C4-2B (cell line): Measurements from ENCODE around the gene CREG2.

Experiments used
- H3K27ac ChIP-seq: fragments of 450-650 bp; 2 replicates; pipeline ENCODE4 v1.5.1; 2017
- ZFX ChIP-seq: fragments of 450-650 bp; IDR thresholded peaks from 2 replicates; pipeline ENCODE4 v1.6.1; 2017
- TF ChIP-seq, protein P1 (sequence below): fragments of 450-650 bp; conservative IDR thresholded peaks from 2 replicates; pipeline ENCODE4 v1.5.1; 2017; ENCODE audit warnings: mild to moderate bottlenecking

Gene CREG2

DNA sequence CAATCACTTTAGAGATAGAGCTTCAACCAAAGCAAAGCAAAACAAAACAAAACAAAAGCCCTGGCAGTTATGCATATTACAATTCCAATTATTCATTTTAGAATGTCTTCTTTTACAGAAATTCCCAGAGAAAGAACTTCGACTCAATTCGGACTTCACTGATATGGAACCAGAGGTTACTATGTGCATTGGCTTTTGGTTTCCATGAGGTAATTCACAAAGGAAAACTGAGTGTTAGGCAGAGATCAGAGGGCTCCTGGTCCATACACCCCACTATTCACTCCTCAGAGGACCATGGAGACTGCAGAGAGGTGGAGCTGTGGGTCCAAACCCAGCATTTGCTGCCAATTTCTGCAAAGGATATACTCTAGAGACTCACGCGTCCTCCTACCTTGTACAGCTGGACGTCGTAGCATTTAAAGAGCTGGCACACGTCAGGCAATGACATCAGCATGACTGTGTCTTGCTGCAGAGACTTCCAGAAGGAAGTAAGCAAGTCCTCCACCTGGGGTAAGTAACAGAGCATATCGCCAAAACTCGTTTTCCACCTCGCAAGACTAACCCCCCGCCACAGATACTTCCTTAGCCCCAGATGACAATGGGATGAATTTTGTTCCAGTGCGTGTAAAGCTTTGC, 31.3 kb upstream of the CREG2 start:
- H3K27ac ChIP-seq: no peak overlapping the region
- TF ChIP-seq, protein P1, sequence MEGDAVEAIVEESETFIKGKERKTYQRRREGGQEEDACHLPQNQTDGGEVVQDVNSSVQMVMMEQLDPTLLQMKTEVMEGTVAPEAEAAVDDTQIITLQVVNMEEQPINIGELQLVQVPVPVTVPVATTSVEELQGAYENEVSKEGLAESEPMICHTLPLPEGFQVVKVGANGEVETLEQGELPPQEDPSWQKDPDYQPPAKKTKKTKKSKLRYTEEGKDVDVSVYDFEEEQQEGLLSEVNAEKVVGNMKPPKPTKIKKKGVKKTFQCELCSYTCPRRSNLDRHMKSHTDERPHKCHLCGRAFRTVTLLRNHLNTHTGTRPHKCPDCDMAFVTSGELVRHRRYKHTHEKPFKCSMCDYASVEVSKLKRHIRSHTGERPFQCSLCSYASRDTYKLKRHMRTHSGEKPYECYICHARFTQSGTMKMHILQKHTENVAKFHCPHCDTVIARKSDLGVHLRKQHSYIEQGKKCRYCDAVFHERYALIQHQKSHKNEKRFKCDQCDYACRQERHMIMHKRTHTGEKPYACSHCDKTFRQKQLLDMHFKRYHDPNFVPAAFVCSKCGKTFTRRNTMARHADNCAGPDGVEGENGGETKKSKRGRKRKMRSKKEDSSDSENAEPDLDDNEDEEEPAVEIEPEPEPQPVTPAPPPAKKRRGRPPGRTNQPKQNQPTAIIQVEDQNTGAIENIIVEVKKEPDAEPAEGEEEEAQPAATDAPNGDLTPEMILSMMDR: no peak
- no peak for TF ChIP-seq ZFX

DNA sequence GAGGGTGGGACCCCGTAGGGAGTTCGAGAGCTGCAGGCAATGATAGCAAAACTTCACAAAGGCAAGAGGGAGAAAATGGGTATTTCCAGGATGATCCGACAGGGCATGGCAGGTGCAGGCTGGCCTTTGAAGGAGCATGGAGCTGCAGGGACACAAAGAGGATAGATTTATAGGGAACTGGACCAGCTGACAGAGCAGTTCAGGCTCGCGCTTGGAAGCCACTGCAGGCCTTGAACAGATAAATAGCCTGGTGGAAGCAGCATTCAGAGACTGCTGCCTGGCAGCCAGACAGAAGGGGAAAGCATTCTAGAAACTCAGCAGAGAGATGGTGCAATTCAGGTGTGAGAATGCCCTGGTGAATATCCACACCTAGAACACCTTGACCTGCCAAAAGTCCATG, 29.3 kb upstream of the CREG2 start:
- TF ChIP-seq, protein P1: no peak
- TF ChIP-seq ZFX: no peak

DNA sequence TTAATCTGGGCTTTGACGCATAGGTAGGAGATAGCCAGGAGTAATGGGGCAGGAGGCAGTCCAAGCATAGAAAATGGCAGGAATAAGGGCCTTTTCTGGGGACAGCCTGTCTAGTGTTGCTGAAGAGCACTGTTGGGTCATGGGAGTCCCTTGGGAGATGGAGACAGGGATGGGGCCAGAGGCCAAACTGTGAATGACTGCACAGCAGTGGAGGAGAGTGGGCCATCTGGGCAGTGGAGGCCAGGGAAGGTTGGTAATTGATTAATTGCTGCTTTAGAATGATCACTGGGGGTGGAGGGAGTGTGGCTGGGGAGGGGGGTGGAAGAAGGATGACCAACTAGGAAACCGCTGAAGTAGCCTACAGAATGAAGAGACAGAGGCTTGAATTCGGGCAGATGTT, 28.6 kb upstream of the CREG2 start:
- H3K27ac ChIP-seq: no peak overlapping the region

More for the DNA sequence above, 29.3 kb upstream of the CREG2 start:
- H3K27ac ChIP-seq: no peak overlapping the region

DNA sequence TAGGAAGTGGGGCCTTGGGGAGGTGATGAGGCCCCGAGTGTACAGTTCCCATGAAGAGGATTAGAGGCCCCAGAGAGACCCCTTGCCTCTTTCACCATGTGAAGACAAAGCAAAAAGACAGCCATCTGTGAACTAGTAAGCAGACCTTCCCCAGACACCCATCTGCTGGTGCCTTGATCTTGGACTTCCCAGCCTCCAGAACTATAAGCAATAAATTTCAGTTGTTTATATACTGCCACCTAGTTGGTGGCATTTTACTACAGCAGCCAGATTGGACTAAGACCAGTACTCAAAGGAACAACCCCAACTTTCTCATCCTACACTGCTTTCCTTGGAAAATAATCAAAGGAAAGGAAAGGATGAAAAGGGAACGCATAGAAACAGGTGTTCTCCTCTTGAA, 27.9 kb upstream of the CREG2 start:
- TF ChIP-seq ZFX: no peak
- TF ChIP-seq, protein P1: 0 out of 2 replicates have a peak, but pooled peaks have one; percentile 13
- H3K27ac ChIP-seq: no peak overlapping the region

More for the DNA sequence above, 28.6 kb upstream of the CREG2 start:
- TF ChIP-seq ZFX: no peak
- TF ChIP-seq, protein P1: no peak

DNA sequence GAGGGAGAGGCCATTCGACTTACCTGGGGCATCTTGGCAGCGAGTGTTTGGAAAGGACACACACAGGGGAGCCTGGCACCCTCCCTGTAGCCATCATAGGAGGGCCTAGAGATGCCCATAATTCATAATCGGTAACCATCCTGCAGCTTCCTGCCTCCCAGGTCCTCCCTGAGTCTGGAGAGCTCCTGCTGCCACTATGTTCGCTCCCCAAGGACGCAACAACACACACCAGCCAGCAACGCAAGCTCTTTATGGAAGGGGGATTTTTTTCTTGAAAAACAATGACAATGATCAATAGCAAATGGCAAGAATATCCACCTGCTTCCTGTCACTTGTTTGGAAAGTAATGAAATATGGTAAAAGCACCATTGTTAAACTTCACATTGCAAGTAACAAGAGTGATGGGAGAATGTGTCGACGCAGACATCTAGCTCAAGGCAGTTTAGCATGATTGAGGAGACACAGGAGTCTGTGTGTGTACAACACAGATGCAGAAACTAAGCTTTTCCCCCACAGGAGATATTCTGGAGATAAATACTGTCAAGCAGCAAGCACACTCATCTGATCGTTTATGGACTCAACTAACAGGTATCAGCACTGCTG, 24.9 kb upstream of the CREG2 start:
- H3K27ac ChIP-seq: no peak overlapping the region
- TF ChIP-seq, protein P1: no peak
- TF ChIP-seq ZFX: no peak

DNA sequence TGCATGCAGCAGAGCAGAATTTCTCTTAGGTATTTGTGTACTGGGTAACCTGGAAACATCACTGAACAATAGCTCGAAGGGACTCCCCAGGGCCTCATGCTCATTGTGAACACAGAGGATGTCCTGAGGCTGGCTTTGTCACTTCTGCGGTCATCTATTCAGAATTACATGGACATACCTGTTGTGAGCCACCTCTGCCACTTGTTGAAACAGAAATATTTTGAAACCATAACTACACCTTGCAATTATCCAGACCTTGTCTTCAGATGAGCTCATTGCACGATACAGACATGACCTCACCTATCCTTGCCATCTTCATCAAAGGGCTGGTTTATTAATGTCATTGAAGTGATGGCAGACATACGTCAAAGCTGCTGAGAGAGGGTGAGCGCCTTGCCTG, 23.4 kb upstream of the CREG2 start:
- TF ChIP-seq, protein P1: no peak
- no peak for TF ChIP-seq ZFX
- H3K27ac ChIP-seq: no peak overlapping the region

DNA sequence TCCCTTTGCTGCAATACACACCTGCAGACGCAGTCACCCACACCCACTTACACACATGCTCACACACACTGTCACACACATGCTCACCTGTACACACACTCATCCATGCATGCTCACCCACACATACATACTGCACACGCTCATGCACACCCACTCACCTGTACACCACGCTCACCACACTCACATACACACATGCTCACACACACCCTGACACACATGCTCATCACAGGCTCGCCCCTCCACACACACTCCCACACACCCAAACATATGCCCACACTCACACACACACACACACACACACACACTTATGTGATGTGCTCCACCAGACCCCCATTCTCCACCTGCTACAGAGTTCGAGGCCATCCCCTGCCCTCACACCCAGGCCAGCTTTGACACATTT, 22.8 kb upstream of the CREG2 start:
- no peak for TF ChIP-seq ZFX
- TF ChIP-seq, protein P1: no peak
- H3K27ac ChIP-seq: no peak overlapping the region
